CD4-positive, alpha-beta T cell treated with Interferon gamma for 1 hour (primary cell): ENCODE measurements around the gene RNF34.
A peak's percentile ranks its signal among the peaks of the same experiment; 100 is the strongest.

Experiments used
- DNase-seq: peaks from one replicate; pipeline ENCODE4 v3.0.0-alpha.2; 2020

The RNF34 gene

DNA sequence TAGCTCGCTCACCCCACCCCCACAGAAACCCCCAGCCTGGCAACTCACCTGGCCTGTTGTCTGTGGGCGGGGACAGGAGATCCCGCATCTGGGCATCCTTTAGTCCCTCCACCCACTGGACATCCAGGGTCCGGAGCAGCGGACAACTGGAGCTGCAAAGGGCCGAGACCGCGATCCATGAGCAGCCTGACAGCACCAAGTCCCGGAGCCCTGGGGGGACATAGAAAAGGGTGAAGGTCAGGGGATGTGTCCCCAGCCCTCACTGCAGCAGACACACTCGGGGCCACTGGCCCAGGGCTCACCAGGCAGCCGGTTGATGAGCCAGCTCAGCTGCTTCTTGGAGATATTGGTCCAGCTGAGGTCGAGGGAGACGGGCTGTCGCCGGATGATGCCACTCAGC is 40.9 kb downstream of the RNF34 start:
- no peak for DNase-seq

DNA sequence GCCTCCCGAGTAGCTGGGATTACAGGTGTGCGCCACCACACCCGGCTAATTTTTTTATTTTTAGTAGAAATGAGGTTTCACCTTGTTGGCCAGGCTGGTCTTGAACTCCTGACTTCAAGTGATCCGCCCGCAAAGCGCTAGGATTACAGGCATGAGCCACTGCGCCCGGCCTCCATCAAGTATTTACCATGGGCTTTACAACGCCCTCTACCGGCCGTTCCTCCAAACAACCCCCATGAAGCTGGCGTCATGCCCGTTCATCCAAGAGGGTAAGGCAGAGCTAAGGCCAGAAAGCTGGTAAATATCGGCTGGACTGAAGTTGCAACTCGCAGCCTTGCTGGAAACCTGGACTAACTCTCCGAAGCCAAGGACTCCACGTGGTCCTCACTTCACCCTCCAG is 41.6 kb downstream of the RNF34 start:
- no peak for DNase-seq

DNA sequence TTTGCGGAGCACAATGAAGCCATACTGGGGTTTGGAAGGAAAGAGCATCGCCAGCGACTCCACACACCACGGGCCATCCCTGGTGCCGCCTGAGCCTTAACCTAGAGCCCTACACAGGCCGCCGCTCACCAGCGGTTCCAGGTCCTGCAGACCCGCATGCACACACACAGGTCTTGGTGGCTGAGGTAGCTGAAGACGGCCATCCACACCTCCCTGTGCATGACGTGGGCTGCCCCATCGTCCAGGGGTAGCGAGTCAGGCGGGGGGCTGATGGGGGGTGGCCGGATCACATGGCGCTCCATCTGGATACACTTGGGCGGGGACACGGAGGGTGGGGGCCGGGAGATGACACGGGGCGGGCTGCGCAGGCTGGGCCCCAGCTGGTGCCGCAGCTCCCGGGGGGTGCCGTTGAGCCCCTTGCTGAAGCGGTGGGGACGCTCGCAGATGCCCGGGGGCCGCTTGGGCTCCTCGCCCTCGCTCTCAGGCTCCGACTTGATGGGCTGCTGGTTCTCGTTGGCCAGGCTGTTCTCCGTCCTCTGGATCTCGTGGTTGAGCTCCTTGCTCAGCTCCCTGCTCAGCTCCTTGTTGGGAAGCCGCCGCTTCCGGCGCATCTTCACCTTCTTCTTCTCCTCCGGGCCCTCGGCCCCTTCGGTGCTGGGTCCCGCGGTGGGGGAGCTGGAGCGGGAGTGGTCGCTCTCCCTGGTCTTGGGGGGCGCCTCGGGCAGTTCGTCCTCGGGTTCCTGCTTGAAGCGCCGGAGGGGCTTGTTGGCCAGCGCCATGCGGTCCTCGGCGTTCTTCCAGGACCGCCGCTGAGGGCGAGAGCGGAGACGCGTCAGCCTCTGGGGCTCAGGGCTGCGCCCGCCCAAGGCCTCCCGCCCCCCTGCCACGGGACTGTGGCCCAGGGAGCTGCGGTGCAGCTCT is 42.4 kb downstream of the RNF34 start:
- DNase-seq = no peak

GRCh38 chr12:121443193-121443870 is 43.4 kb downstream of the RNF34 start:
- DNase-seq = peak; percentile 59

GRCh38 chr12:121443911-121444841 is 44.3 kb downstream of the RNF34 start:
- no peak for DNase-seq

DNA sequence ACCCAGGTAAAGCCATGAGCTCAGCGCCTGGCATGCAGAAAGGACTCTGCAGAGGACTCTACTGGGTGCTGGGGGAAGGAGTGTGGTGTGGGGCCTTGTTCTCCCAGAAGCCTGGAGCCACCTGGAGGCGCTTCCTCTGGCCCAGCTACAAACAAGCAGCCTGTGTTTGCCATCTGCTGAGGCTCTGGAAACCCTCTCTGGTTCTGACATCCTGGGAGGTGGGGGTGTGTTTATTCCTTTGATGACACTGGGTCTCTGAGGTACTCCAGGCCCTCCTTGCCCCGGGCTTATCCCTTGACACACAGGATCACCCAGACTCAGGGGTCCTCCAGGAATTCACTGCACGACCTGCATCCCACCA is 44.9 kb downstream of the RNF34 start:
- no peak for DNase-seq

DNA sequence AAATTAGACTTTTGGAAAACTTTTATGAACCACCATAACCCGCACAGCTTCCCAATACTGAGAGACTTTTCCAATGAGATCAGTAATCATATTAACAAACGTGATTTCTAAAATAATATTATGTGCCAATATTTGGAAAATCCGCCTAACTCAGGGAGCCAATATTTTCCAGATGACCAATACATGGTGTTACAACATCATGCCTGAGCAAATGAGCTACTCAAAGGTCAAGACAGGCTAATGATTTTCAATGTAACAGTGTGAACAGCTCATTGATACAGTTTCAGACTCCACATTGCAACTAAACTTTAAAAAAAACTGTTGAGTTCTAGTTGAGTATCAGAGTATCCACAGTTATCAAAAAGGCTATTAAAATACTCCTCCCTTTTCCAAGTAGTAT is 46.8 kb downstream of the RNF34 start:
- DNase-seq = no peak

GRCh38 chr12:121448771-121449315 is 48.9 kb downstream of the RNF34 start:
- no peak for DNase-seq

DNA sequence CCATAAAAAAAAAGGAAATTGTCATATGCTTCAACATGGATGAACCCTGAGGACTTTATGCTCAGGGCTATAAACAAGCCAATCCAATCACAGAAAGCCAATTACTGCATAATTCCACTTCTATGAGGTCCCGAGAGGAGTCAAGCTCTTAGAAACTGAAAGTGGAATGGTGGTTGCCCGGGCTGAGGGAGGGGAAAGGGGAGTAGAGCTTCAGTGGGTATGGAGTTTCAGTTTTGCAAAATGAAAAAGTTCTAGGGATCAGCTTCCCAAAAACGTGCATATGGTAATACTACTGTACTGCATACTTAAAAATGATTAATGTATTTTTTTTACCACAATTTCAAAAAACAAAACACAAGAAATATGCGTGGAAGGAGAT is 52.0 kb downstream of the RNF34 start:
- DNase-seq = no peak

DNA sequence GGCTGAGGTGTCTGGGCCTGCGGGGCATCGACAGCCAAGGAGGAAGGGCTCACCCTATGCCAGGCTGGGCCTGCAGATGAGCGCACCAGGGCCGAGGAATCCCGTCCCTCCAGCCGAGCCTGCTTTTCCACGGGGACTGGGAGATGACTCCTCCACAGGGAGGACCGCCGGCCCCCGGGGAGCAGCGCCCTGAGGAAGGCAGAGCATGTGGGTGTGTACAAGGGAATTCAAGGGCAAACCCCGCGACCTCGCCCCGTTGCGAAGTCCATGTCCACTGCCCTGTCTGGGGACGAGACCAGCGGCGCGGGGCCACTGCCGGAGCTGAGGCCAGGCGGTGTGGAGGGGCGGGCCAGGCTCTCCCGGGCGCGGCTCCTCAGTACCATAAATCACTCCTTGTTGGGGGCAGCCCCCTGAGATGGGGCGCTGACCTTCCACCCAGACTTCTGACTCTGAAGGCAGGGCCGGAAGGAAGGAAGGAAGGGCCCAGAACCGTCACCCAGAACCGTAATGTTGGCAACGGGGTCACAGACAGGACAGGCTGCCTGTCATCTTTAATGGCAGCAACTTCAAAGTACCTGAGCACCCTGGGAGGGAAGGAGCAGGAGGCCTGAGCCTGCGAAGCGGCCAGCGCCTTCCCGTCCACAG is 52.5 kb downstream of the RNF34 start:
- no peak for DNase-seq

GRCh38 chr12:121452985-121453360 is 53.1 kb downstream of the RNF34 start:
- no peak for DNase-seq

GRCh38 chr12:121453629-121454028 is 53.7 kb downstream of the RNF34 start:
- DNase-seq = no peak

GRCh38 chr12:121454921-121455320 is 55.0 kb downstream of the RNF34 start:
- DNase-seq = no peak

DNA sequence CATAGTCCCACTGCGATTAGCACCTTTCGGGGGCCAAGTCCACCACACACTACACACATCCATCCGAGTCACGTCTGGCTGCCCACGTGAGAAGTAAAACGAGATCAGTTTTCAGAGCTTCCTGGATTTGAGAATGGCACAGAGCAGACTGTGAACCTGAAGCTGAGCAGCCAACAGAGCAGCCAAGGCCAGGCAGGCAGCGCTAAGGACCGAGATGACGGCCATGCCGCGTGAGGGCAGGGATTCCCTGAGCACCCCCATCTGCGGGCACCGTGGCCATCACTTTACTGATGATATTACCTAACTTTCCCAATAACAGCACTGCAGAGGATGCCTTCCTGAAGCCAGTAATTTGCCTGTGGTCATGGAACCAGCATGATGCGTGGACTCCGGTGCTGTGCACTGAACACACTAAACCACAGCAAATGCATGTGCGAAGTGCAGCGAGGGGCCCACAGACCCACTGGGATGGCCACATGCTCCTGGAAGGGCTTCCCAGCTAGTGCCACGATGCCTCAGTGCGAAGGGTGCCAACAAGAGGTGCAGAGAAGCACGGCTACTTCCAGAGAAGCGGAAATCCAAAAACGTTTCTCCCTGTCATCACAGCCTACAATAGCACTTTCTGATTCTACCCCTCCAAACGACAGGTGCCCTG is 56.0 kb downstream of the RNF34 start:
- no peak for DNase-seq

DNA sequence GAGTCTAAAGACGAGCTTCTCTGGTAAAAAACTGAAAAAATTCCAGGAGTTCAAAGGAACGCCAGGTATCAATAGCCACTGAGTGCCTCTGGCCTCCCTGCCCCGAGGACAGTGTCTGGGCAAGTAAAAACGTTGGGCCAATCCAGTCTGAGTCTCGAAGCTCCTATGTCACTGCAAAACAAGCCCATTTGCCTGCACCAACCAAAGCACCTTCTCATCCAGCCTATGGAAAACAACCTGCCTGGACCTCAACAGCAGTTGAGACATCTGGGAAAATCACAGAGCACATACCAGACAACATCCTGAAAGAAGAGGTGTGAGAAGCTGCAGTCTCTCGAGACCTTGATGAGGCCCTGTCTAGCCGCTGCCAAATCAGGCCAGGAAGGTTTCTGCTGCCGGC is 56.6 kb downstream of the RNF34 start:
- DNase-seq = no peak

DNA sequence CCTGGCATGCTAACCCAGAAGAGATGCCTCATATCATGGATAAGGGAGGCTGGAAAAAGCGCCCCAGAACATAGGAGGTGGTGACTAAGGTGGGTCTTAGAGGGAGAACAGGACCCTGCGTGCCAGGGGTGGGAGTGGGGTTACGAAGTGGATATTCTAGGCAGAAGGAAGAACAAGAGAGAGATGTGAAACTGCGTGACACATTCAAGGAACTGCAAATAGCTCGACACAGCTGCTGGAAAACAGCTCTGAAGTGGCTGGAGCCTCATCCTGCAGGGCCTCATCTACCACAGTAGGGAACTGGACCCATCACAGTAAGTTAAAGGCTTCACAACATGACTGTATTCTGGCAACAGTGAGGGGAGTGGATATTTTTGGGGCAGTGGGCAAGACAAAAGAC is 61.1 kb downstream of the RNF34 start:
- DNase-seq = no peak

DNA sequence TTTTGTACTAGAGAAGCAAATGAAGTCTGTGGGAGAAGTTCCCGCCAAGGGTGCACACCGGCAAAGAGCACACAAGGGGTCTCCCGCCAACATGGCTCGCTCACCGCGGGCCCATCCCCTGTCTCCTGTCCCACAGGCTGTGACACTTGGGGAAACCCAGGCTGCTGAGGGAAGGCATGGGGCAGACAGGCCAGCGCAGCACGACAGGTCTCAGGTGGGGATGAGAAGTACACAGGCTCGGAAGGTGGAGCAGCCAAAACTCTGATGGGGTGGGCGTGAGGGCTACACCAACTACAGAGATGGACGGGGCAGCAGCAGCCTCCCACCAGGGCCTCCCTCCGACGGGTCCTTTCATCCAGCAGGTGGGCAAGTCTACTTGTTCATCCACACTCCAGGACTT is 64.4 kb downstream of the RNF34 start:
- no peak for DNase-seq

DNA sequence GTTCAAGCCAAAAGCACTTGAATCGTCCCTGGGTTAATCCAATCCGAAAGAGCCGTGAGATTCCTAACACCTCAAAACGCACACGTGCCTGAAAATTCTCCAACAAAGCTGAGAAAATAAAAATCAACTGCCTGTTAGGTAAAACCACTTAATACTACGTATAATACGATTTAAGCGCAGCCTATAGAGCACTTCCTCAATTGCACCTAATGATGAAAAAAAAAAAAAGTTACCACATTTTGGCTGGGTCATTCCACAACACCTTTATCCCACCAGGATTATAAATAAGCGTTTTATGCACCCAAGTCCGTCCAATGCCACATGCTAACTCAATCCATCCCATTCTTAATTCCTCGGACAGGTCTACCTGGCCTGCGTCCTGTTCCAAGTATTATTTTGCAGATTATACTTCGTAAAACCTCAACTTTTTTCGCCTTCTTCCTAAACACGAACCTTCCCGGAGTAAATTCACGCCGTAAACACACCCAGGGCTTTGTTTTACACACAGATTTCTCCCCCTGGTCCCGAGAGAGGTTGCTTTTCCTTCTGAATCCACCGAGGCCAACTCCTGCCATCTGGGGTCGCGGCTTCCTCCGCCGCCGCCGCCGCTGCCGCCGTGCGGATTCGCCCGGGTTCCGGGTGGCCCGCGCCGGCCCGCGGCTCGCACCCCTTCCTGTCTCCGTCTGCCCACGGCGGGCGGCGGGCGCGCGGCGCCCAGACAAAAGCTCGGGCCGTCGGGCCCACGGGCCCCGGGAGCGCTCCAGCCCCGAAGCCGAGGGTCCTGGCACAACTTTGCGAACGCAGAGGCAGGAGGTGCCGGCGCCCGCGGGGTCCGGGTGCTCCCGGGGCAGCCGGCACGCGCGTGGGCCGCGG is 66.2 kb downstream of the RNF34 start:
- DNase-seq = peak; percentile 28

GRCh38 chr12:121466794-121467637 is 67.1 kb downstream of the RNF34 start:
- peak; percentile 91 for DNase-seq
